ENCODE results near the gene KCND3.

KCND3 gene

GRCh38 chr1:111920221-111921024, 69.0 kb downstream of the KCND3 start:
- DNase-seq (ENCODE audit: low read depth in 2 of 2) = no peak

- no peak for DNase-seq (ENCODE audit: low read depth in 2 of 2)
Measured at GRCh38 chr1:111911776-111912515, 77.5 kb downstream of the KCND3 start.

GRCh38 chr1:111911061-111911460, 78.4 kb downstream of the KCND3 start:
- no peak for DNase-seq (ENCODE audit: low read depth in 2 of 2)

GRCh38 chr1:111909030-111909429, 80.4 kb downstream of the KCND3 start:
- DNase-seq (ENCODE audit: low read depth in 2 of 2) = no peak

- DNase-seq (ENCODE audit: low read depth in 2 of 2) = no peak
Measured at GRCh38 chr1:111908011-111908621, 81.4 kb downstream of the KCND3 start.

GRCh38 chr1:111907321-111907720, 82.1 kb downstream of the KCND3 start:
- DNase-seq (ENCODE audit: low read depth in 2 of 2) = no peak

GRCh38 chr1:111906816-111907215, 82.7 kb downstream of the KCND3 start:
- DNase-seq (ENCODE audit: low read depth in 2 of 2) = no peak

- DNase-seq (ENCODE audit: low read depth in 2 of 2) = no peak
Measured at GRCh38 chr1:111906111-111906510, 83.4 kb downstream of the KCND3 start.

- no peak for DNase-seq (ENCODE audit: low read depth in 2 of 2)
Measured at GRCh38 chr1:111904478-111905218, 84.8 kb downstream of the KCND3 start.

GRCh38 chr1:111903871-111904449, 85.5 kb downstream of the KCND3 start:
- no peak for DNase-seq (ENCODE audit: low read depth in 2 of 2)

- no peak for DNase-seq (ENCODE audit: low read depth in 2 of 2)
Measured at GRCh38 chr1:111903148-111903870, 86.2 kb downstream of the KCND3 start.

- no peak for DNase-seq (ENCODE audit: low read depth in 2 of 2)
Measured at GRCh38 chr1:111895469-111895868, 94.0 kb downstream of the KCND3 start.

GRCh38 chr1:111895017-111895416, 94.5 kb downstream of the KCND3 start:
- DNase-seq (ENCODE audit: low read depth in 2 of 2) = no peak

GRCh38 chr1:111894497-111894896, 95.0 kb downstream of the KCND3 start:
- DNase-seq (ENCODE audit: low read depth in 2 of 2) = no peak

GRCh38 chr1:111891566-111891965, 97.9 kb downstream of the KCND3 start:
- no peak for DNase-seq (ENCODE audit: low read depth in 2 of 2)

- DNase-seq (ENCODE audit: low read depth in 2 of 2) = no peak
Measured at GRCh38 chr1:111888740-111889376, 100.6 kb downstream of the KCND3 start.

GRCh38 chr1:111887875-111888274, 101.6 kb downstream of the KCND3 start:
- DNase-seq (ENCODE audit: low read depth in 2 of 2) = no peak

- no peak for DNase-seq (ENCODE audit: low read depth in 2 of 2)
Measured at GRCh38 chr1:111887385-111887784, 102.1 kb downstream of the KCND3 start.

GRCh38 chr1:111886741-111887140, 102.7 kb downstream of the KCND3 start:
- DNase-seq (ENCODE audit: low read depth in 2 of 2) = no peak

GRCh38 chr1:111884772-111885443, 104.6 kb downstream of the KCND3 start:
- DNase-seq (ENCODE audit: low read depth in 2 of 2) = no peak

Measured in stimulated activated CD4-positive, alpha-beta T cell treated with anti-CD3 and anti-CD28 coated beads, Interleukin-1b, Interleukin-23, amount 100 ng/mL, for 1 hour (primary cell).